IPS-18a (cell line): Measurements from ENCODE around the gene DNAAF1.

Experiments
- H3K27ac ChIP-seq: one replicate; pipeline ENCODE4 v1.5.1; 2013; ENCODE audit warnings: low read length
- H3K27me3 ChIP-seq: one replicate; pipeline ENCODE4 v1.6.1; 2013; ENCODE audit warnings: mild to moderate bottlenecking, low read length; ENCODE audit not compliant: control insufficient read depth, insufficient read depth
- H3K36me3 ChIP-seq: one replicate; pipeline ENCODE4 v1.6.1; 2013; ENCODE audit warnings: low read depth, low read length; ENCODE audit not compliant: control insufficient read depth
- H3K4me1 ChIP-seq: one replicate; pipeline ENCODE4 v1.6.1; 2013; ENCODE audit warnings: low read depth, low read length; ENCODE audit not compliant: control insufficient read depth
- H3K4me3 ChIP-seq: one replicate; pipeline ENCODE4 v1.5.1; 2013; ENCODE audit warnings: low read length
- H3K9ac ChIP-seq: one replicate; pipeline ENCODE4 v1.6.1; 2013; ENCODE audit warnings: mild to moderate bottlenecking, low read length, moderate library complexity
- H3K9me3 ChIP-seq: one replicate; pipeline ENCODE4 v1.6.1; 2013; ENCODE audit warnings: low read depth, low read length; ENCODE audit not compliant: control insufficient read depth

DNAAF1 gene

DNA sequence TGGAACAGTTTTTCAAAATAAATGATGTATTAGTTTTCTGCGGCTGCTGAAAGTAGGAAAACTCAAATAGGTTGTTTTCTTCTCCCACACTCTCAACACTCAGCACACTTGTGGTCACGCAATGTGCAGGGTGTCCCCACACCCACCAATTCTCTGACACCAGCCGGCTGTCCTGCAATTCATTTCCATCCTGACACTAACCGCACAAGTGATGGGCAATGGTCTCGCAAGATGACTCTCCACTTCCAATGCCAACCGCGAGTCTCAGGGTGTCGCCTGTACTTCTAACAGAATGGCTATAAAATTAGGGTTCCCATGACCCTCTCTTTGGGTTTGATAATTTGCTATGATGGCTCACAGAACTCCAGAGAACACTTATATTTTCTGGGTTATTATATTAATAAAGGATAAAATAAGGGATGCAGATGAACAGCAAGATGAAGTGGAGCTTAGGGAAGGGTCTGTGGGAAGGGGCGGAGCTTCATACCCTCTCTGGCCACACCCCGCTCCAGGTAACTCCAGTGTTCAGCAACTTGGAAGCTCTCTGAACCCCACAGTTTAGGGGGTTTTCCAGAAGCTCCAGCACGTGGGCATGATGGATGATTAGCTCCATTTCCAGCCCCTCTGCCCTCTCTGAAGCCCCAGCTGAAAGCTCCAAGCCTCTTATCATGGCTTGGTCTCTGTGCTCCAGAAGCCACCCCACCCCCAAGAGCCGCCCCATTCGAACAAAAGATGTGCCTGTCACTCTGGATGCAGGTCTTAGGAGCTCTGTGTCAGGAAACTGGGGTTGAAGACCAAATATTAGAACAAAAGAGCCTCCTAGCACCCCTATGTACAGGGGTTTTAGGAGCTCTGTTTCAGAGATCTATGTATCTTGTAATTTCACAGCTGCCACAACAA lies 21.9 kb downstream of the DNAAF1 start:
- no peak overlapping the region for H3K27ac ChIP-seq
- no peak overlapping the region for H3K9ac ChIP-seq
- no peak overlapping the region for H3K4me3 ChIP-seq
- no peaks in the 10 kb centered on the region for H3K36me3 ChIP-seq
- no peaks in the 10 kb centered on the region for H3K4me1 ChIP-seq
- H3K27me3 ChIP-seq: no peaks in the 10 kb centered on the region
- no peaks in the 10 kb centered on the region for H3K9me3 ChIP-seq

DNA sequence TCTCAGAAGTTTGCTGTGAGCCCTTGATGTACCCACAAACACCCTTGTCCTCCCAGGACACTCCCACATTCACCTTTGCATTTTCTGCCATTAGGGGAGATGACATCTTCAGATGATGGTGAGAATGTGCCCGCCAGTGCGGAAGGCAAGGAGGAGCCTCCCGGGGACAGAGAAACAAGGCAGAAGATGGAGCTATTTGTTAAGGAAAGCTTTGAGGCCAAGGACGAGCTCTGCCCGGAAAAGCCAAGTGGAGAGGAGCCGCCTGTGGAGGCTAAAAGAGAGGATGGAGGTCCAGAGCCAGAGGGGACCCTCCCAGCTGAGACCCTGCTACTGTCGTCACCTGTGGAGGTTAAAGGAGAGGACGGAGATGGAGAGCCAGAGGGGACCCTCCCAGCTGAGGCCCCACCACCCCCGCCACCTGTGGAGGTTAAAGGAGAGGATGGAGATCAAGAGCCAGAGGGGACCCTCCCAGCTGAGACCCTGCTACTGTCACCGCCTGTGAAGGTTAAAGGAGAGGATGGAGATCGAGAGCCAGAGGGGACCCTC lies 24.7 kb downstream of the DNAAF1 start:
- no peaks in the 10 kb centered on the region for H3K27me3 ChIP-seq

DNA sequence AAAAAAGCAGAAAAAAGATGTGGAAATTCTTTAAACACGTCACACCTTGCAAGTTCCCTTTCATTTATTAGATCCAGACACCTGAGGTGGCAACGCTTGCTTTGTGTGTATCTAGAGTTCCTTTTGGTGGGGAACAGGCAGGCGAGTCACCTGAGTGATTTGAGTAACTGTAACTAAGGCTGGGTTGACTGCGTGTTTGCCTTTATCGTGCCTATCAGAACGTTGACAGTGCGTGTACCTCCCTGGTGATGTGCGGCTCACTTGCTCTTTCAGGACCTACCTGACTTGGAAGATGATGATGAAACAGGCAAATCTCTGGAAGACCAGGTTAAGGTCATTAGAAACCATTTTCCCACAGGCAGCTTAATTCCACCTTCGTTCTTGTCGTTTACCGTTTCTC lies 29.3 kb downstream of the DNAAF1 start:
- no peak overlapping the region for H3K4me3 ChIP-seq
- no peaks in the 10 kb centered on the region for H3K9me3 ChIP-seq
- peaks cover 17% of the 10 kb centered on the region for H3K36me3 ChIP-seq
- no peaks in the 10 kb centered on the region for H3K27me3 ChIP-seq
- no peak overlapping the region for H3K27ac ChIP-seq
- H3K9ac ChIP-seq: no peak overlapping the region
- H3K4me1 ChIP-seq: no peaks in the 10 kb centered on the region

More for the DNA sequence above, 24.7 kb downstream of the DNAAF1 start:
- Histone ChIP-seq H3K9me3 (no peaks in the 10 kb centered on the region), H3K4me1 (no peaks in the 10 kb centered on the region), H3K9ac (no peak overlapping the region), H3K4me3 (no peak overlapping the region), H3K27ac (no peak overlapping the region), H3K36me3 (no peaks in the 10 kb centered on the region)

DNA sequence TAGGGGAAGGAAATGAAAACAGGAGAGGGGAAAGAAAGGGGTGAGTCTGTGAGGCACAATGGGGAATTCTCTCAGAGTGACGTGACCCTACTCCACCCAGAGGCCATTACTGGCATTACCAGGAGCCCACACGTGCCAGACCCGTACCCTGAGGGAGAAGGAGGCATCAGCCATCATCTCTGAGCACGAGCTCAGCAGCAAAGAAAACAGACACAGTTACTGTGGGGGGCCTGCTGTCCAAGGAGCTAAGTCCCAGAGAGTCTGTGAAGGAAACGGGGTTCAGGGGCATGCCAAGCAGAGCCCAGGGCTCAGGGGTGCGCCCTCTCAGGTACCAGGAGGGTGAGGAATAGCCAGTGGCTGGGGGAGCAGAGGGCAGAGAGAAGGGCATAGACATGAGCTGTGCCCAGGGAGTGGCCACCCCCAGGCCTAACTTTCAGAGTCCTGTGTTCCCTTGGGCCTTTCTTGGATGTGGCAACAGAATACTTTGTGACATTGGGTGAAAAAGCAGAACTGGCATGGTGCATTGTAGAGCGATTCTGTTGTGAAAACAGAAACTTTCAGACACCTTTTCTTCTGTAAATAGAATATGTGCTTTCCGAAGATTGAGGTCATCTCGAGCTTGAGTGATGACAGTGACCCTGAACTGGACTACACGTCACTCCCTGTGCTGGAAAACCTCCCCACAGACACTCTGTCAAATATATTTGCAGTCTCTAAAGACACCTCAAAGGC lies 30.4 kb downstream of the DNAAF1 start:
- Histone ChIP-seq H3K36me3 (peaks cover 19% of the 10 kb centered on the region), H3K9ac (no peak overlapping the region), H3K4me3 (no peak overlapping the region), H3K9me3 (no peaks in the 10 kb centered on the region), H3K4me1 (no peaks in the 10 kb centered on the region), H3K27me3 (no peaks in the 10 kb centered on the region), H3K27ac (no peak overlapping the region)

- no peaks in the 10 kb centered on the region for H3K27me3 ChIP-seq
- no peak overlapping the region for H3K27ac ChIP-seq
- H3K4me1 ChIP-seq: no peaks in the 10 kb centered on the region
- H3K36me3 ChIP-seq: peaks cover 28% of the 10 kb centered on the region
- no peaks in the 10 kb centered on the region for H3K9me3 ChIP-seq
- H3K9ac ChIP-seq: no peak overlapping the region
- H3K4me3 ChIP-seq: no peak overlapping the region
These were observed 31.3 kb downstream of the DNAAF1 start for GRCh38 chr16:84176192-84177053.

GRCh38 chr16:84177741-84178073 lies 32.6 kb downstream of the DNAAF1 start:
- peaks cover 40% of the 10 kb centered on the region for H3K36me3 ChIP-seq
- no peak overlapping the region for H3K27ac ChIP-seq
- no peaks in the 10 kb centered on the region for H3K27me3 ChIP-seq

GRCh38 chr16:84178146-84178765 lies 33.1 kb downstream of the DNAAF1 start:
- Histone ChIP-seq H3K27ac (no peak overlapping the region), H3K27me3 (no peaks in the 10 kb centered on the region), H3K4me1 (no peaks in the 10 kb centered on the region), H3K4me3 (no peak overlapping the region), H3K9me3 (no peaks in the 10 kb centered on the region), H3K9ac (no peak overlapping the region), H3K36me3 (peaks cover 44% of the 10 kb centered on the region)

More at GRCh38 chr16:84177741-84178073, 32.6 kb downstream of the DNAAF1 start:
- H3K4me3 ChIP-seq: no peak overlapping the region
- no peaks in the 10 kb centered on the region for H3K4me1 ChIP-seq
- no peaks in the 10 kb centered on the region for H3K9me3 ChIP-seq
- no peak overlapping the region for H3K9ac ChIP-seq

- Histone ChIP-seq H3K9me3 (no peaks in the 10 kb centered on the region), H3K27me3 (no peaks in the 10 kb centered on the region), H3K36me3 (peaks cover 48% of the 10 kb centered on the region), H3K9ac (no peak overlapping the region), H3K27ac (no peak overlapping the region), H3K4me1 (no peaks in the 10 kb centered on the region), H3K4me3 (no peak overlapping the region)
These were observed 33.9 kb downstream of the DNAAF1 start for GRCh38 chr16:84178892-84179611.

DNA sequence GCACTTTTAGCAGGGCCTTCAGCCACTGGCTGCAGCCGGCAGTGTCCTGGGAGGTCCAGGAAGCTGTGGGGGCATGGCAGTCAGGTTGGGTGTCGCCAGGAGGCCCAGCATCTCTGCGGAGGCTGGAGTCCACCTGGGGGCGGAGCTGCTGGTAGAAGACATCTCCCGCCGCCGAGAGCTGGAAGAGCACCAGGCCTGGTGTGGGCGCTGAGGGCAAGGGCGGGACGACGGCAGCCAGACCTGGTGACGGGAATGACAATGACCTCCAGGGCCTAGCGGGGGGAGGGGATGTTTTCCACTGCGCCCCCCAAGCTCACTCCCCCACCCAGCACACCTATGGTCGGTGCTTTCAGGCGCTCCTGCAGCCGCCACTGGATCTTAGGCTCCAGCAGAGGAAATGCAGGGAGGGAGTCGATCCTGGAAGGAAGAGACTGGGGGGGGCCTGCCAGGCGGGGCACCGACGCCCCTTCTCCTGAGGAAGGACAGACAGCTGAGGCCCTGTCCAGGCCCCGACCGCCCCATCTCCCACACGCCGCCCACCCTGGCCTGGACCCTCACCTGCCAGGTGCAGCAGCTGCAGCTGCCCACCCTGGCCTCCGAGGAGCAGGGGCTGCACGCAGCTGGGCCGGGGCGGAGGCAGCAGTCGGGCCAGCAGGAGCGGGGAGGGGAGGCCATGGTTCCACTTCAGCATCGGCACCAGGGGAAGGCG lies 34.7 kb downstream of the DNAAF1 start:
- H3K36me3 ChIP-seq: peaks cover 51% of the 10 kb centered on the region
- no peak overlapping the region for H3K4me3 ChIP-seq
- H3K27ac ChIP-seq: no peak overlapping the region
- no peaks in the 10 kb centered on the region for H3K4me1 ChIP-seq
- no peaks in the 10 kb centered on the region for H3K9me3 ChIP-seq
- no peaks in the 10 kb centered on the region for H3K27me3 ChIP-seq
- no peak overlapping the region for H3K9ac ChIP-seq

- Histone ChIP-seq H3K36me3 (peaks cover 51% of the 10 kb centered on the region), H3K27ac (no peak overlapping the region), H3K9me3 (no peaks in the 10 kb centered on the region), H3K27me3 (no peaks in the 10 kb centered on the region), H3K9ac (no peak overlapping the region), H3K4me3 (no peak overlapping the region), H3K4me1 (no peaks in the 10 kb centered on the region)
These were observed 35.5 kb downstream of the DNAAF1 start for GRCh38 chr16:84180519-84181140.
